HG03045 (cell line): ENCODE data around the gene NDFIP2.
"Not testable (repeated sequence)": the region's sequence is repeated elsewhere in the genome, so short reads cannot be mapped to it uniquely, and the experiment has no call there.

Experiments used
- ATAC-seq: cut with Tn5 transposase; IDR thresholded peaks from one replicate; pipeline ENCODE4 v1.9.1; 2021; ENCODE audit warnings: mild to moderate bottlenecking, moderate library complexity; ENCODE audit not compliant: unreplicated experiment

Gene NDFIP2

GRCh38 chr13:79589603-79590393, 108.8 kb downstream of the NDFIP2 start:
- ATAC-seq = no peak

GRCh38 chr13:79590394-79590676, 109.4 kb downstream of the NDFIP2 start:
- ATAC-seq = no peak

GRCh38 chr13:79591493-79591892, 110.5 kb downstream of the NDFIP2 start:
- no peak for ATAC-seq

GRCh38 chr13:79593121-79593520, 112.2 kb downstream of the NDFIP2 start:
- ATAC-seq = no peak

- ATAC-seq = no peak
These were observed 112.8 kb downstream of the NDFIP2 start for GRCh38 chr13:79593641-79594275.

GRCh38 chr13:79600146-79600545, 119.2 kb downstream of the NDFIP2 start:
- not testable (repeated sequence) for ATAC-seq

GRCh38 chr13:79602936-79603335, 122.0 kb downstream of the NDFIP2 start:
- ATAC-seq = no peak

- ATAC-seq = no peak
These were observed 123.8 kb downstream of the NDFIP2 start for GRCh38 chr13:79604752-79605151.
